Naive B cell (primary cell): Measurements from ENCODE around the gene TNFRSF14. TPM values are rescaled to one million over a fixed set of nuclear protein-coding genes. Genes with fewer than 3 reads are reported as not detected.

Source experiments
- ATAC-seq, 2 donors: fragments of 150-1000 bp; cut with Tn5 transposase; 2 replicates each; pipeline ENCODE4 v1.10.0; 2021; ENCODE audit warnings: low read depth in 2 of 2, mild to moderate bottlenecking in 2 of 2, moderate library complexity in 2 of 2
- DNase-seq: peaks from one replicate; pipeline ENCODE4 v3.0.0; 2022
- H3K27ac Mint-ChIP-seq, 6 donors: one replicate each; pipeline ENCODE4 v1.8.0; 2020 to 2022; ENCODE audit warnings: mild to moderate bottlenecking in 6 of 6, mixed read lengths in 6 of 6, moderate library complexity in 5 of 6, inconsistent platforms in 2 of 6
- H3K27me3 Mint-ChIP-seq, 3 donors: one replicate each; pipeline ENCODE4 v1.8.0; 2021 to 2022; ENCODE audit warnings: mixed read lengths in 3 of 3, mild to moderate bottlenecking in 1 of 3
- H3K36me3 Mint-ChIP-seq, 2 donors: one replicate each; pipeline ENCODE4 v1.8.0; 2020 to 2022; ENCODE audit warnings: mixed read lengths in 2 of 2, inconsistent platforms in 1 of 2, mild to moderate bottlenecking in 1 of 2
- H3K4me1 Mint-ChIP-seq, 3 donors: one replicate each; pipeline ENCODE4 v1.8.0; 2020 to 2022; ENCODE audit warnings: mixed read lengths in 3 of 3, inconsistent platforms in 1 of 3, mild to moderate bottlenecking in 1 of 3, moderate library complexity in 1 of 3
- H3K4me3 Mint-ChIP-seq, 8 donors: one replicate each; pipeline ENCODE4 v1.8.0; 2020 to 2022; ENCODE audit warnings: mild to moderate bottlenecking in 8 of 8, mixed read lengths in 8 of 8, moderate library complexity in 8 of 8, inconsistent platforms in 2 of 8
- H3K9me3 Mint-ChIP-seq, 7 donors: one replicate each; pipeline ENCODE4 v1.8.0; 2020 to 2022; ENCODE audit warnings: mixed read lengths in 7 of 7, mild to moderate bottlenecking in 5 of 7, inconsistent platforms in 2 of 7, moderate library complexity in 1 of 7
- polyA plus RNA-seq, 6 donors: library from polyadenylated mRNA; unstranded; fragments of 300-500 nt; fragmentation: Illumina TruSeq; gene quantifications; one replicate each; pipeline ENCODE4 v1.2.3, GENCODE V29; 2021; ENCODE audit warnings: low read depth in 6 of 6

TNFRSF14 gene
- polyA plus RNA-seq, 6 donors from 2014 or later, result 40.7 to 75.6 (median 50.4) TPM

GRCh38 chr1:2596530-2597333, 40.6 kb downstream of the TNFRSF14 start:
- Mint-ChIP-seq H3K4me3 (no peak overlapping the region), H3K36me3 (peaks cover 0 to 12% of the 10 kb centered on the region in 2 donors), H3K27ac (peak overlapping the region in 2 of 6 donors; percentile 39 to 47), H3K9me3 (peaks cover 0 to 11% (median 5%) of the 10 kb centered on the region in 7 donors), H3K27me3 (peaks cover 5 to 25% (median 13%) of the 10 kb centered on the region in 3 donors), H3K4me1 (peaks cover 5 to 6% (median 5%) of the 10 kb centered on the region in 3 donors)
- DNase-seq (no peak), ATAC-seq (peak in 1 of 2 donors; percentile 16)

GRCh38 chr1:2597441-2598328, 41.5 kb downstream of the TNFRSF14 start:
- Mint-ChIP-seq H3K27me3 (peaks cover 5 to 26% (median 21%) of the 10 kb centered on the region in 3 donors), H3K4me1 (peaks cover 3 to 5% (median 4%) of the 10 kb centered on the region in 3 donors), H3K27ac (peak overlapping the region in 1 of 6 donors; percentile 66), H3K36me3 (peaks cover 0 to 12% of the 10 kb centered on the region in 2 donors), H3K4me3 (no peak overlapping the region), H3K9me3 (peaks cover 0 to 11% (median 5%) of the 10 kb centered on the region in 7 donors)
- no peak for ATAC-seq
- no peak for DNase-seq

- peak overlapping the region in 1 of 6 donors; percentile 42 for H3K27ac Mint-ChIP-seq
- H3K4me1 Mint-ChIP-seq, result peaks cover 0 to 5% (median 2%) of the 10 kb centered on the region in 3 donors
- DNase-seq (no peak), ATAC-seq (no peak)
- no peak overlapping the region for H3K4me3 Mint-ChIP-seq
- peaks cover 0 to 12% of the 10 kb centered on the region in 2 donors for H3K36me3 Mint-ChIP-seq
- H3K9me3 Mint-ChIP-seq, result peaks cover 0 to 11% (median 5%) of the 10 kb centered on the region in 7 donors
- H3K27me3 Mint-ChIP-seq, result peaks cover 5 to 26% (median 25%) of the 10 kb centered on the region in 3 donors
Measured at GRCh38 chr1:2598329-2598931, 42.3 kb downstream of the TNFRSF14 start.

GRCh38 chr1:2601721-2602303, 45.6 kb downstream of the TNFRSF14 start:
- peaks cover 0 to 12% of the 10 kb centered on the region in 2 donors for H3K36me3 Mint-ChIP-seq
- H3K4me1 Mint-ChIP-seq, result peaks cover 0 to 5% (median 2%) of the 10 kb centered on the region in 3 donors
- peaks cover 0 to 11% (median 5%) of the 10 kb centered on the region in 7 donors for H3K9me3 Mint-ChIP-seq
- ATAC-seq, result no peak
- DNase-seq, result no peak
- peaks cover 5 to 25% (median 19%) of the 10 kb centered on the region in 3 donors for H3K27me3 Mint-ChIP-seq
- H3K4me3 Mint-ChIP-seq, result no peak overlapping the region
- H3K27ac Mint-ChIP-seq, result peak overlapping the region in 1 of 6 donors; percentile 39

GRCh38 chr1:2602311-2602835, 46.2 kb downstream of the TNFRSF14 start:
- Mint-ChIP-seq H3K27ac (peak overlapping the region in 1 of 6 donors; percentile 1), H3K9me3 (peaks cover 0 to 11% (median 5%) of the 10 kb centered on the region in 7 donors), H3K27me3 (peaks cover 5 to 19% (median 14%) of the 10 kb centered on the region in 3 donors), H3K4me3 (no peak overlapping the region), H3K4me1 (peaks cover 0 to 2% (median under 1%) of the 10 kb centered on the region in 3 donors), H3K36me3 (peaks cover 0 to 12% of the 10 kb centered on the region in 2 donors)
- no peak for DNase-seq
- ATAC-seq, result no peak

- H3K36me3 Mint-ChIP-seq, result peaks cover 0 to 10% of the 10 kb centered on the region in 2 donors
- no peaks in the 10 kb centered on the region for H3K4me1 Mint-ChIP-seq
- no peak for ATAC-seq
- H3K27ac Mint-ChIP-seq, result no peak overlapping the region
- peaks cover 0 to 11% (median 5%) of the 10 kb centered on the region in 7 donors for H3K9me3 Mint-ChIP-seq
- peaks cover 5 to 13% (median 8%) of the 10 kb centered on the region in 3 donors for H3K27me3 Mint-ChIP-seq
- H3K4me3 Mint-ChIP-seq, result no peak overlapping the region
- DNase-seq, result no peak
Measured at GRCh38 chr1:2602866-2603520, 46.8 kb downstream of the TNFRSF14 start.

- H3K4me3 Mint-ChIP-seq, result no peak overlapping the region
- H3K27ac Mint-ChIP-seq, result no peak overlapping the region
- peaks cover 0 to 4% (median 2%) of the 10 kb centered on the region in 7 donors for H3K9me3 Mint-ChIP-seq
- peaks cover 7 to 12% (median 9%) of the 10 kb centered on the region in 3 donors for H3K27me3 Mint-ChIP-seq
- no peaks in the 10 kb centered on the region for H3K4me1 Mint-ChIP-seq
- H3K36me3 Mint-ChIP-seq, result peaks cover 0 to 3% of the 10 kb centered on the region in 2 donors
- ATAC-seq (no peak), DNase-seq (no peak)
Measured at GRCh38 chr1:2603521-2604155, 47.5 kb downstream of the TNFRSF14 start.

GRCh38 chr1:2604156-2604843, 48.1 kb downstream of the TNFRSF14 start:
- H3K36me3 Mint-ChIP-seq, result no peaks in the 10 kb centered on the region
- no peaks in the 10 kb centered on the region for H3K4me1 Mint-ChIP-seq
- H3K4me3 Mint-ChIP-seq, result no peak overlapping the region

GRCh38 chr1:2604844-2605508, 48.8 kb downstream of the TNFRSF14 start:
- no peak overlapping the region for H3K27ac Mint-ChIP-seq
- peaks cover 7 to 12% (median 9%) of the 10 kb centered on the region in 3 donors for H3K27me3 Mint-ChIP-seq
- H3K4me1 Mint-ChIP-seq, result no peaks in the 10 kb centered on the region
- no peaks in the 10 kb centered on the region for H3K36me3 Mint-ChIP-seq
- no peaks in the 10 kb centered on the region for H3K9me3 Mint-ChIP-seq
- DNase-seq (no peak), ATAC-seq (no peak)
- H3K4me3 Mint-ChIP-seq, result no peak overlapping the region

More at GRCh38 chr1:2604156-2604843, 48.1 kb downstream of the TNFRSF14 start:
- Mint-ChIP-seq H3K9me3 (no peaks in the 10 kb centered on the region), H3K27ac (no peak overlapping the region), H3K27me3 (peaks cover 7 to 12% (median 9%) of the 10 kb centered on the region in 3 donors)
- ATAC-seq (no peak), DNase-seq (no peak)

GRCh38 chr1:2605509-2606395, 49.6 kb downstream of the TNFRSF14 start:
- no peak overlapping the region for H3K4me3 Mint-ChIP-seq
- H3K9me3 Mint-ChIP-seq, result peaks cover 0 to 1% (median 0%) of the 10 kb centered on the region in 7 donors
- H3K36me3 Mint-ChIP-seq, result no peaks in the 10 kb centered on the region
- no peak for DNase-seq
- no peak for ATAC-seq
- H3K27me3 Mint-ChIP-seq, result peaks cover 9 to 12% (median 12%) of the 10 kb centered on the region in 3 donors
- H3K27ac Mint-ChIP-seq, result no peak overlapping the region
- no peaks in the 10 kb centered on the region for H3K4me1 Mint-ChIP-seq
